Cerebellar cortex (tissue), 1 donor: ENCODE measurements around the gene TRDMT1.
"Not testable (repeated sequence)": the region's sequence is repeated elsewhere in the genome, so short reads cannot be mapped to it uniquely, and the experiment has no call there.

ENCODE experiments used
- DNase-seq: peaks from one replicate; pipeline ENCODE4 v3.0.0-alpha.2; 2015; ENCODE audit warnings: low spot score

The TRDMT1 gene

GRCh38 chr10:17128261-17128660, 73.2 kb downstream of the TRDMT1 start:
- no peak for DNase-seq

GRCh38 chr10:17126327-17126726, 75.1 kb downstream of the TRDMT1 start:
- DNase-seq, result no peak

- DNase-seq, result no peak
Measured at GRCh38 chr10:17125206-17125893, 76.1 kb downstream of the TRDMT1 start.

GRCh38 chr10:17123961-17124360, 77.5 kb downstream of the TRDMT1 start:
- no peak for DNase-seq

- no peak for DNase-seq
Measured at GRCh38 chr10:17122726-17123661, 78.5 kb downstream of the TRDMT1 start.

- DNase-seq, result no peak
Measured at GRCh38 chr10:17122052-17122451, 79.4 kb downstream of the TRDMT1 start.

GRCh38 chr10:17120694-17121093, 80.8 kb downstream of the TRDMT1 start:
- DNase-seq, result no peak

GRCh38 chr10:17119845-17120244, 81.6 kb downstream of the TRDMT1 start:
- DNase-seq, result no peak

- DNase-seq, result no peak
Measured at GRCh38 chr10:17116193-17116592, 85.3 kb downstream of the TRDMT1 start.

- no peak for DNase-seq
Measured at GRCh38 chr10:17115683-17116082, 85.8 kb downstream of the TRDMT1 start.

- not testable (repeated sequence) for DNase-seq
Measured at GRCh38 chr10:17114878-17115444, 86.5 kb downstream of the TRDMT1 start.

GRCh38 chr10:17113889-17114540, 87.5 kb downstream of the TRDMT1 start:
- no peak for DNase-seq

GRCh38 chr10:17113346-17113745, 88.1 kb downstream of the TRDMT1 start:
- DNase-seq, result no peak

GRCh38 chr10:17112566-17112965, 88.9 kb downstream of the TRDMT1 start:
- no peak for DNase-seq

GRCh38 chr10:17109475-17110207, 91.8 kb downstream of the TRDMT1 start:
- DNase-seq, result no peak

- DNase-seq, result no peak
Measured at GRCh38 chr10:17109046-17109445, 92.4 kb downstream of the TRDMT1 start.

GRCh38 chr10:17106991-17107390, 94.5 kb downstream of the TRDMT1 start:
- no peak for DNase-seq

GRCh38 chr10:17101910-17102266, 99.6 kb downstream of the TRDMT1 start:
- DNase-seq, result no peak

- DNase-seq, result no peak
Measured at GRCh38 chr10:17101257-17101909, 100.1 kb downstream of the TRDMT1 start.

- no peak for DNase-seq
Measured at GRCh38 chr10:17100586-17100985, 100.9 kb downstream of the TRDMT1 start.

- DNase-seq, result no peak
Measured at GRCh38 chr10:17098012-17098411, 103.5 kb downstream of the TRDMT1 start.
